ENCODE data around the gene CAVIN3.

GRCh38 chr11:6326985-6327384, 6.7 kb upstream of the CAVIN3 start:
- TF ChIP-seq CTCF (IDR thresholded peaks at IDR 0.05) (no peak), ZFX (IDR thresholded peaks at IDR 0.05; ENCODE audit: borderline replicate concordance) (no peak)
